ENCODE data around the gene NPRL2.

DNA sequence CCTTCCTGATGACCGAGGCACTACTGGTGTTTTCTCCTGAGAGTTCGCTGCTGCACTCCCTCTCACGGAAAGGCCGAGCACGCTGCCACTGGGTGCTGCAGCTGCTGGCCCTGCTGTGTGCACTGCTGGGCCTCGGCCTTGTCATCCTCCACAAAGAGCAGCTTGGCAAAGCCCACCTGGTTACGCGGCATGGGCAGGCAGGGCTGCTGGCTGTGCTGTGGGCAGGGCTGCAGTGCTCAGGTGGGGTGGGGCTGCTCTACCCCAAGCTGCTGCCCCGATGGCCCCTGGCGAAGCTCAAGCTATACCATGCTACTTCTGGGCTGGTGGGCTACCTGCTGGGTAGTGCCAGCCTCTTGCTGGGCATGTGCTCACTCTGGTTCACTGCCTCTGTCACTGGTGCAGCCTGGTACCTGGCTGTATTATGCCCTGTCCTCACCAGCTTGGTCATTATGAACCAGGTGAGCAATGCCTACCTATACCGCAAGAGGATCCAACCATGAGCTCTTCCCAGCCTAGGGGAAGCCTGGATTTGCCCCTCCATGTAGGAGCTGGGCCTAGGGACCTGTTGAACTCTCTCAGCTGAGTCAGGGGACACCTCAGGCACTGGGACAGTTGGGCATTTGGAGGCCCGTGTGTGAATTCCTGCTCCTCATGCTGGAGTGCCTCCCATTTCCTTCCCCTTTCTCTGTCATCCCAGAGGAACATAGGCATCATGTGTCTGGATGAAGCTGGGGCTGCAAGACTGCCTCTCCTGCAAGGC, 2.9 kb upstream of the NPRL2 start:
- TF ChIP-seq, protein P1, sequence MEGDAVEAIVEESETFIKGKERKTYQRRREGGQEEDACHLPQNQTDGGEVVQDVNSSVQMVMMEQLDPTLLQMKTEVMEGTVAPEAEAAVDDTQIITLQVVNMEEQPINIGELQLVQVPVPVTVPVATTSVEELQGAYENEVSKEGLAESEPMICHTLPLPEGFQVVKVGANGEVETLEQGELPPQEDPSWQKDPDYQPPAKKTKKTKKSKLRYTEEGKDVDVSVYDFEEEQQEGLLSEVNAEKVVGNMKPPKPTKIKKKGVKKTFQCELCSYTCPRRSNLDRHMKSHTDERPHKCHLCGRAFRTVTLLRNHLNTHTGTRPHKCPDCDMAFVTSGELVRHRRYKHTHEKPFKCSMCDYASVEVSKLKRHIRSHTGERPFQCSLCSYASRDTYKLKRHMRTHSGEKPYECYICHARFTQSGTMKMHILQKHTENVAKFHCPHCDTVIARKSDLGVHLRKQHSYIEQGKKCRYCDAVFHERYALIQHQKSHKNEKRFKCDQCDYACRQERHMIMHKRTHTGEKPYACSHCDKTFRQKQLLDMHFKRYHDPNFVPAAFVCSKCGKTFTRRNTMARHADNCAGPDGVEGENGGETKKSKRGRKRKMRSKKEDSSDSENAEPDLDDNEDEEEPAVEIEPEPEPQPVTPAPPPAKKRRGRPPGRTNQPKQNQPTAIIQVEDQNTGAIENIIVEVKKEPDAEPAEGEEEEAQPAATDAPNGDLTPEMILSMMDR (conservative IDR thresholded peaks at IDR 0.05): no peak
- TF ChIP-seq EZH2 (IDR thresholded peaks at IDR 0.05; ENCODE audit: low read depth): no peak

All from PC-9 (cell line).